ENCODE measurements around the gene TRIML2.

- no peak for TF ChIP-seq EZH2 (optimal IDR thresholded peaks at IDR 0.05; ENCODE audit: low read depth, low read length)
- no peak for TF ChIP-seq CTCF (IDR thresholded peaks at IDR 0.05; ENCODE audit: low read length)
- no peak for TF ChIP-seq EZH2phosphoT487 (IDR thresholded peaks at IDR 0.05; ENCODE audit: low read length)
These were observed 30.3 kb upstream of the TRIML2 start for GRCh38 chr4:188139671-188140070.

Measured in MM.1S (cell line).